HG03442 (cell line): Measurements from ENCODE around the gene ASIC1.

ENCODE experiments used
- ATAC-seq: cut with Tn5 transposase; IDR thresholded peaks from one replicate; pipeline ENCODE4 v1.9.1; 2021; ENCODE audit warnings: mild to moderate bottlenecking, moderate library complexity; ENCODE audit not compliant: unreplicated experiment

Gene ASIC1

DNA sequence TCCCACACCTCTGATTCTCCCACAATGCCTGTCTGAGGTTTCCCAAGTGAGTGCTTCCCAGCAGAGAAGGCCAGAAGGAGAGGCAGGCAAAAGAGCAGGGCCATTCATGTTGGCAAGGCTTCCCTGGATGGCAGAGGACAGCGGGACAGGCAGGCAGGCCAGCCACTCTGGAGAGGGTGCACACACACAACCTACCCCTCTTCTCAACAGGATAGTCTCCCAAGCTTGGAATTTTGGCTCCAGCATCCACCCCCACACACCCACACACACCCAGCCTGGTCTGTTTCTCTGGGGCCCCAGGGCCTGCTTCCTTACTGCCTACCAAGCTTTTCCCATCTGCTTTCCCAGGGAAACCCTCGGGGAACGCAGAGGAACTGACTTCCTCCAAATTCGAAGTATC, 16.7 kb upstream of the ASIC1 start:
- ATAC-seq, result no peak

DNA sequence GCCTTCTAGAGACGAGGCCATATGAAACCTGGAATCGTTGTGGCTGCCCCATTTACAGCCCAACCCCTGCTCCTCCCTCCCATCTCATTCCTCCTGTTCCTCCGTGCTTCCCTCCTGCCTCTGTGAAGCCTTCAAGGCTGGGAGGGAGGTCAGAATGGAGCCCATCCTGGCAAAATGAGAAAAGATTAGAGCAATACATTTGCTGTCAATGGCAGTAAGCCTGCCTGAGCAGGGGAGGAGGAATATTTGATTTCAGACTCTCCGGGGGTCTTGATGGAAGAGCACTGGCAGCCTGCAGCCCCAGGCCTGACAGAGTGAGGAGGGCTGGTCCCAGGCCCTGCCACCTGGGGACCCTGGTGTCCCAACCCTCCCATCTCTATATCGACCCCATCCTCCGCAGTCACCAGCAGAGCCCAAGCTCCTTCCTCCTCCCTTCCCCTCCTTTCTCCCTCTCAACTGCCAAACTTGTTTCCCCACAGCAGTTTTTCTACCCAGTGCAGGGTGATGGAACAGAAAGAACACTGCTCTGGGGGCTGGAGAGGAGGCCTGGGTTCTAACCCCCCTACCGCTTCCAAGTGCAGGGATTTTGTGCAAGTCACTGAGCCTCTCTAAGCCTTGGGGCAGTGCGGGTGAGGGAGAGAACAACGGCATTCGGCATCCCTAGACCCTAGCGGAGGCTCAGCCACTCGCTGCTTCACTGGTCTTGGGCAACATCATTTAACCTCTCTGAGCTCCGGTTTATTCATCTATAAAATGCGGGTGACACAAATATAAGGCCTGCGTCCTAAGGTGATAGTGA, 16.1 kb upstream of the ASIC1 start:
- no peak for ATAC-seq

DNA sequence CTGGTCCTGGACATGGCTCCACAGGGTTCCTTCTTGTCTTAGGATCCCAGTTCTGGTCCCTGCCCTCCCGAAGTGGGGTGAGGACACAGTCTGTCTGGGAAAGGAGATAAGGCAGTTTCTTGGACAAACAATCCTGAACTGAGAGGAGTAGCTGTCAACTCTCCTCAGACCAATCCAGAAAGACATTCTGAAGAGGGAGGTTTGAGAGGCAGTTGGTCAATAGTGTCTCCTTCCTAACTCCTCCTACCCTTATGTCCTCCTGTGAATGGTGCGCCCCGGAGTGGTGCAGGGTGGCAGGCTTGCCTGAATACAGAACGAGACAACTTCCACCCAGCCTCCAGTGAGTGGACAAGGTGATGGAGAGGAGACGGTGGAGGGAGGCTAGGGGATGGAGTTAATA, 15.4 kb upstream of the ASIC1 start:
- ATAC-seq, result no peak

DNA sequence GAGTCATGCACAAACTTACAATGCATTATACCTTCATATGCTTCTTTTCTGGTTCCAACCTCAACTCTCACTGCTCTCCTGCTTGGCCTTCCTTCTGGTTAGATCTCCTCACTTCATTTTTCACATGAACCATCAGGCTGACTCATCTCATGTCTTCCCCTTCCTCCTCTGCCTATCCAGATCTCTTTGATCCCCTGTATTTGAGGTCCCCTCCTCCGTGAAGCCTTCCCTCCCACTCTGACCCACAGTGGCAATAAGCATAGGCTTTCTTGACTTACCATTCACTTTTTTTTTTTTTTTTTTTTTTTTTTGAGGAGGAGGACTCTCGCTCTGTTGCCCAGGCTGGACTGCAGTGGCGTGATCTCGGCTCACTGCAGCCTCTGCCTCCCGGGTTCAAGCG, 14.7 kb upstream of the ASIC1 start:
- ATAC-seq, result no peak

- ATAC-seq, result no peak
Observed at GRCh38 chr12:50043308-50043707, 14.1 kb upstream of the ASIC1 start.

GRCh38 chr12:50043854-50044253, 13.5 kb upstream of the ASIC1 start:
- no peak for ATAC-seq

- ATAC-seq, result no peak
Observed at GRCh38 chr12:50047693-50048250, 9.6 kb upstream of the ASIC1 start.

- no peak for ATAC-seq
Observed at GRCh38 chr12:50049254-50050118, 7.9 kb upstream of the ASIC1 start.

GRCh38 chr12:50050119-50050385, 7.3 kb upstream of the ASIC1 start:
- ATAC-seq, result no peak

DNA sequence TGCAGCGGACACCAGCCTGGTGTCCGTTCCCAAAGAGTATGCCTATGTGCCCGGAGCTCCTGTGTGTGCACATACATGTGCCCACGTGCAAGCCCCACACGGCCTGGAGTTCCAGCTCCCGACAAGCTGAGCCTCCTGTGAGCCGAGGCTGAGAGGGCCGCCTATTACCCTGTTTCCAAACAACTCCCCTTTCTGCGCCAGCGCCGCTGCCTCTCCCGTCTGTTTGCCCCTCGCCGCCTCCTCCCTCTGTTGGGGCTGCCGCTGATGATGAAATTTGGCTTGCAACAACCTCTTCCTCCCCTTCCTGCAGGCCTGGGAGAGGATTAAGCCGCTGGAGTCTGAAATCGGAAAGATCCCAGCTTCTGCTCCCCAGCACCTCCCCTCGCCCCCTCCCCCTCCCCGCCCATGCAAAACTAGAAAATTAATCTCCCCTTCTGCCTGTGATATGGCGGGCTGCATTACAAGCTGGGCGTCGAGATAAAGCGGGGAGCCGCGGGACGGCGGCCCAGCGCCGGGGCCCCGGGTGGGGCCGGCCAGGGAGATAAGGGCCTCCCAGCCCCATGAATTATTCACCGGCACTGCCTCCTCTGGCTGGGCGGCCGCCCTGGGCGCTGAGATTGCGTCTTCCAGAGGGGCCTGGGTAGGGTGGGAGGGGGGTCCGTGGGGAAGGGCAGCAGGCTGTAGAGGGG, 6.8 kb upstream of the ASIC1 start:
- no peak for ATAC-seq

GRCh38 chr12:50051101-50051806, 6.1 kb upstream of the ASIC1 start:
- ATAC-seq, result no peak

GRCh38 chr12:50052544-50052943, 4.9 kb upstream of the ASIC1 start:
- no peak for ATAC-seq

DNA sequence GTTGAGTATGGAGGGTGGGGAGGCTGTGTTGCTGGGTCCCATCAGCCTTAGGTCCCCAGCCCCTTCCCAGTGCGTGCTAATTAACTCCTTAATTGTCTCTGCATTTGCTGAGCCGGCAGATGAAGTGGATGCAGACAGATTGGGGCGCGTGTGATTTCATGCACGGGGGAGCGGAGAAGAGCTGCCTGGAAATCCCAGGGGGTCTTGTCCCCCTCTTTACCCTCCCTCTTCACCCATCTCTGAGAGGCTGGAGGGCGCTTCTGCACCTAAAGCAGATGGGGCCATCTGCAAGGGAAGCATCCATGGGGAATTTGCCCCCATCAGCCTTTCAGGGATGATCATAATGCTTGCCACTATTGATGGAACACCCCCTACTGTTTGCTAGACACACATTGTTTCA, 4.4 kb upstream of the ASIC1 start:
- ATAC-seq, result no peak

- no peak for ATAC-seq
Observed at GRCh38 chr12:50053583-50053982, 3.8 kb upstream of the ASIC1 start.

GRCh38 chr12:50055831-50056638, 1.4 kb upstream of the ASIC1 start:
- ATAC-seq, result no peak

DNA sequence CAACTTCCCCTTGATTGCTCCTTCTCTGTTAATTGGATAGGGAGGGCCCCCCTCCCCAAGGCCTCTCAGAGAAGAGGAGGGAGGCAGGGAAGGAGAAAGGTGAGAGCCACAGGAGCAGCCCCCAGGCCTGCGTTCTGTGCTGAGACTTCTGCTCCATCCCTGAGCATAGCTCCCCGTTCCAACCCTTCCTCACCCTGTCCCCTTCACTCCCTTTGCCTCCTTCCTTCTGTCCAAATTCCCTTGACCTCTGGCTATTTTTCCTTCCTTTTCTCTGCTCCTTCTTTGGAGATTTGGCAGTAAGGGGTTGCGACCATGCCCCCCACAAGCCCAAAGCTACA, 788 bp upstream of the ASIC1 start:
- no peak for ATAC-seq

DNA sequence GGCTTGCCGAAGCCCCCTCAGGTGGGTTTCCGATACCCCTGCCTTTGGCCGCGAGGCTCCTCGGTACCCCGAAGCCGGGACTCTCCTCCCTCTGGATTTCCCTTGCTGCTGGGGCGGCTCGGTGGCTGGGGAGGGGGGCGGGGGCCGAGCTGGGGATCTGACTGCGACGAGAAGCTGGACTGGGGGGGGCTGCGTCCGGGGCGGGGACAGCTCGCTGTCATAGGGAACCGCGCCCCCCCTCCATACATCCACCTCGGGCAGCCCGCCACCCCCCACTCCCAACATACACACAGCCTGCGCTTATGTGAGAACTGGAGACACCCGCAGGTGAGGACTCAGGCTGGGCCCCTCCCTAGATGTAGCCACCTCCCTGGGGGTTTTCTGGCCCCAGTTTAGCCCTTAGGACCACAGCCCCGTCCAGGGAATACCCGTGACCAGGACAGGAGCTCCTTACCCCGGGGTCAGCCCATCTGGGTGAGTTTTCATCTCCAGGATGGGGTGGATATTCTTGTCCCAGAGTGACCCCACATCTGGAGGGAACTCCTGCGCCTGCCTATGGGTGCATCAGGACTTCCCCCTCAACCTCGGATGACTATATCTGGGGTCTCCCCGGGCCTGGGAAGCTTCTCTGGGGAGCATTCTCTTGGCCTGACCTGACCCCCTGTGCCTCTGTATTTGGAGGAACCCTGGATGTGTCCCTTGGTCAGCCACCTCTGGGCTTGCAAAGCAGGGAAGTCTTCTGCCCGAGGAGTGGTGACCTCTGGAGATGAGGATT, 687 bp downstream of the ASIC1 start:
- ATAC-seq, result no peak

GRCh38 chr12:50058743-50059312, 1.4 kb downstream of the ASIC1 start:
- ATAC-seq, result no peak

DNA sequence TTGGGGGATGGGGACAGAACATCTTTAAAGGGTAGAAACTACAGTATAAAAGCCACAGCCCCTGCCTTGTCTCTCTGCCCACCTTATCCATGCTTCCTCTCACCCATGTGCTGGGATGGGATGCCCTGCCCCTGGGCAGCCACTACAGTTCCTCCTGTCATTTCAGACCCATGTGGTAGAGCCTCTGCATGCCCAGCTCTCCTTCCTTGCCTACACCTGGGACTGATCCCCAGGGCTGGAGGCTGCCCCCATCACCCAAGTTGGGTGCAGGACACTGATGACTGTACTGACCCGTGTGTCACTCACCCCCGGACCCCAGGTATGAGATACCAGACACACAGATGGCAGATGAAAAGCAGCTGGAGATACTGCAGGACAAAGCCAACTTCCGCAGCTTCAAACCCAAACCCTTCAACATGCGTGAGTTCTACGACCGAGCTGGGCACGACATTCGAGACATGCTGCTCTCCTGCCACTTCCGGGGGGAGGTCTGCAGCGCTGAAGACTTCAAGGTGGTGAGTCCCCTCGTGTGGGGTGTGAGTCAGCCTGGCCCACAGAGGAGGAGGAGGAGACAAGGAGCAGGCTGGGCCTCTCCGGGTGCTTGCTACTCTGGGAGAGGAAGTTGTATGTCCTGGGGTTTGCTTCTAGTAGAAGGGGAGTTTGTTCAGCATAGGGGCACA, 2.2 kb downstream of the ASIC1 start:
- ATAC-seq, result no peak
